Mesenchymal stem cell (in vitro differentiated cells and primary cell): ENCODE data around the gene MRM1.

Experiments used
- DNase-seq: peaks from one replicate; pipeline ENCODE4 v3.0.0-alpha.2; 2013
- H2AFZ ChIP-seq: one replicate; pipeline ENCODE4 v1.6.1; 2013; ENCODE audit warnings: low read depth, mild to moderate bottlenecking, control low read depth, inconsistent platforms, low read length, moderate library complexity
- H2AK5ac ChIP-seq: 2 replicates; pipeline ENCODE4 v1.6.1; 2013; ENCODE audit warnings: low read length, moderate library complexity, mild to moderate bottlenecking, inconsistent platforms; ENCODE audit not compliant: severe bottlenecking
- H2BK120ac ChIP-seq: one replicate; pipeline ENCODE4 v1.6.1; 2013; ENCODE audit warnings: low read depth, mild to moderate bottlenecking, inconsistent platforms, low read length, moderate library complexity
- H2BK12ac ChIP-seq, 2 experiments: one replicate each; pipeline ENCODE4 v1.6.1; 2013; ENCODE audit warnings: inconsistent platforms in 2 of 2, low read length in 2 of 2, mild to moderate bottlenecking in 2 of 2, moderate library complexity in 2 of 2, control low read depth in 1 of 2
- H2BK15ac ChIP-seq: one replicate; pipeline ENCODE4 v1.6.1; 2013; ENCODE audit warnings: mild to moderate bottlenecking, low read depth, inconsistent platforms; ENCODE audit not compliant: poor library complexity, severe bottlenecking
- H2BK5ac ChIP-seq: 2 replicates; pipeline ENCODE4 v1.6.1; 2013; ENCODE audit warnings: low read depth, mild to moderate bottlenecking, low read length, control low read depth, inconsistent platforms; ENCODE audit not compliant: poor library complexity, severe bottlenecking
- H3K14ac ChIP-seq, 2 experiments: one replicate each; pipeline ENCODE4 v1.6.1; 2013; ENCODE audit warnings: inconsistent platforms in 2 of 2, low read length in 2 of 2, control low read depth in 1 of 2, mild to moderate bottlenecking in 1 of 2, moderate library complexity in 1 of 2
- H3K18ac ChIP-seq, 2 experiments: one replicate each; pipeline ENCODE4 v1.6.1; 2013; ENCODE audit warnings: inconsistent platforms in 2 of 2, low read length in 2 of 2, control low read depth in 1 of 2, low read depth in 1 of 2, mild to moderate bottlenecking in 1 of 2
- H3K23ac ChIP-seq, 2 experiments: one replicate each; pipeline ENCODE4 v1.6.1; 2013; ENCODE audit warnings: inconsistent platforms in 2 of 2, low read length in 2 of 2, mild to moderate bottlenecking in 2 of 2, moderate library complexity in 2 of 2, control low read depth in 1 of 2
- H3K27ac ChIP-seq: 2 replicates; pipeline ENCODE4 v1.5.1; 2013; ENCODE audit warnings: mild to moderate bottlenecking, moderate library complexity, low read length, control low read depth, inconsistent platforms; ENCODE audit not compliant: poor library complexity, severe bottlenecking
- H3K27me3 ChIP-seq, 2 experiments: 2 replicates each; pipeline versions ENCODE4 v1.6.1 to v1.7.0; 2013; ENCODE audit warnings: low read length in 2 of 2, mild to moderate bottlenecking in 2 of 2, moderate library complexity in 2 of 2, control low read depth in 1 of 2, inconsistent platforms in 1 of 2; ENCODE audit not compliant: control insufficient read depth in 1 of 2, insufficient read depth in 1 of 2
- H3K36me3 ChIP-seq, 2 experiments: 2 replicates each; pipeline versions ENCODE4 v1.6.1 to v1.7.0; 2013; ENCODE audit warnings: low read length in 2 of 2, control low read depth in 1 of 2, inconsistent platforms in 1 of 2, low read depth in 1 of 2, mild to moderate bottlenecking in 1 of 2; ENCODE audit not compliant: insufficient read depth in 2 of 2, control insufficient read depth in 1 of 2
- H3K4ac ChIP-seq, 2 experiments: one replicate each; pipeline ENCODE4 v1.6.1; 2013; ENCODE audit warnings: inconsistent platforms in 2 of 2, low read length in 2 of 2, mild to moderate bottlenecking in 2 of 2, moderate library complexity in 2 of 2, control low read depth in 1 of 2, low read depth in 1 of 2
- H3K4me1 ChIP-seq: 2 replicates; pipeline ENCODE4 v1.6.1; 2013; ENCODE audit warnings: low read depth, low read length, control low read depth; ENCODE audit not compliant: control insufficient read depth, insufficient read depth
- H3K4me2 ChIP-seq: 2 replicates; pipeline ENCODE4 v1.6.1; 2013; ENCODE audit warnings: low read length, mild to moderate bottlenecking, inconsistent platforms; ENCODE audit not compliant: poor library complexity, severe bottlenecking
- H3K4me3 ChIP-seq, 2 experiments: 2 replicates each; pipeline versions ENCODE4 v1.5.1 to v1.7.0; 2013; ENCODE audit warnings: low read length in 2 of 2, mild to moderate bottlenecking in 2 of 2, control low read depth in 1 of 2, low read depth in 1 of 2; ENCODE audit not compliant: insufficient read depth in 1 of 2
- H3K79me1 ChIP-seq: replicated peaks from 2 replicates; pipeline ENCODE4 v1.6.1; 2013; ENCODE audit warnings: mild to moderate bottlenecking, control low read depth, low read length, inconsistent platforms; ENCODE audit not compliant: poor library complexity, severe bottlenecking
- H3K9ac ChIP-seq: 2 replicates; pipeline ENCODE4 v1.7.0; 2013; ENCODE audit warnings: mild to moderate bottlenecking, low read length, moderate library complexity
- H3K9me3 ChIP-seq: 2 replicates; pipeline ENCODE4 v1.7.0; 2013; ENCODE audit warnings: mild to moderate bottlenecking, low read length; ENCODE audit not compliant: control insufficient read depth
- H4K8ac ChIP-seq: one replicate; pipeline ENCODE4 v1.6.1; 2013; ENCODE audit warnings: inconsistent platforms, mild to moderate bottlenecking, low read length, moderate library complexity
- H4K91ac ChIP-seq: one replicate; pipeline ENCODE4 v1.6.1; 2013; ENCODE audit warnings: mild to moderate bottlenecking, low read length, inconsistent platforms
- WGBS: methylation state at CpG from one replicate; pipeline ENCODE4 v1.1.7; 2013; ENCODE audit warnings: mixed read lengths; 5-methylcytosine and 5-hydroxymethylcytosine counted together

MRM1 gene

GRCh38 chr17:36576793-36577192 is 24.6 kb upstream of the MRM1 start:
- no peak overlapping the region for H3K4ac ChIP-seq
- no peak overlapping the region for H3K14ac ChIP-seq
- no peak overlapping the region for H3K9ac ChIP-seq
- H3K23ac ChIP-seq: no peak overlapping the region
- H2BK120ac ChIP-seq: no peak overlapping the region
- no peak overlapping the region for H3K27ac ChIP-seq
- H3K9me3 ChIP-seq: no peaks in the 10 kb centered on the region
- no peak overlapping the region for H3K4me3 ChIP-seq
- peaks cover 3% of the 10 kb centered on the region for H3K4me1 ChIP-seq
- no peak overlapping the region for H2BK5ac ChIP-seq
- no peak overlapping the region for H2BK15ac ChIP-seq
- H2BK12ac ChIP-seq: no peak overlapping the region
- no peak overlapping the region for H4K8ac ChIP-seq
- no peak overlapping the region for H2AK5ac ChIP-seq
- H3K36me3 ChIP-seq: peaks cover 33 to 82% of the 10 kb centered on the region in 2 experiments
- H3K79me1 ChIP-seq: peaks cover 14% of the 10 kb centered on the region
- no peak overlapping the region for H2AFZ ChIP-seq
- DNase-seq: no peak
- H3K18ac ChIP-seq: no peak overlapping the region
- no peak overlapping the region for H4K91ac ChIP-seq
- no peaks in the 10 kb centered on the region for H3K27me3 ChIP-seq
- WGBS: 100% methylated on average over 2 of the region's 2 CpGs
- no peak overlapping the region for H3K4me2 ChIP-seq

GRCh38 chr17:36578671-36579070 is 22.7 kb upstream of the MRM1 start:
- H3K14ac ChIP-seq: no peak overlapping the region
- no peak overlapping the region for H3K9ac ChIP-seq
- no peak overlapping the region for H2AK5ac ChIP-seq
- H3K36me3 ChIP-seq: peaks cover 37 to 82% of the 10 kb centered on the region in 2 experiments
- no peaks in the 10 kb centered on the region for H3K27me3 ChIP-seq
- no peak overlapping the region for H3K23ac ChIP-seq
- no peak overlapping the region for H2BK120ac ChIP-seq
- no peak overlapping the region for H2BK5ac ChIP-seq
- no peak overlapping the region for H2AFZ ChIP-seq
- H3K18ac ChIP-seq: no peak overlapping the region
- peaks cover 3% of the 10 kb centered on the region for H3K4me1 ChIP-seq
- H3K4me2 ChIP-seq: no peak overlapping the region
- H3K27ac ChIP-seq: no peak overlapping the region
- no peak overlapping the region for H2BK12ac ChIP-seq
- H3K4ac ChIP-seq: no peak overlapping the region
- no peaks in the 10 kb centered on the region for H3K9me3 ChIP-seq
- no peak for DNase-seq
- H4K91ac ChIP-seq: no peak overlapping the region
- WGBS: 98% methylated on average over 2 of the region's 2 CpGs
- H4K8ac ChIP-seq: no peak overlapping the region
- peaks cover 14% of the 10 kb centered on the region for H3K79me1 ChIP-seq
- no peak overlapping the region for H2BK15ac ChIP-seq
- H3K4me3 ChIP-seq: no peak overlapping the region

- Histone ChIP-seq H2BK12ac (no peak overlapping the region), H3K27me3 (no peaks in the 10 kb centered on the region), H3K18ac (no peak overlapping the region), H2BK120ac (no peak overlapping the region), H4K91ac (no peak overlapping the region), H4K8ac (no peak overlapping the region), H3K27ac (no peak overlapping the region), H2AFZ (no peak overlapping the region), H3K4me1 (no peaks in the 10 kb centered on the region), H2BK15ac (no peak overlapping the region), H2BK5ac (no peak overlapping the region), H3K4me3 (no peak overlapping the region), H3K14ac (no peak overlapping the region), H3K79me1 (peaks cover 19% of the 10 kb centered on the region), H3K23ac (no peak overlapping the region), H3K9me3 (no peaks in the 10 kb centered on the region), H3K9ac (no peak overlapping the region), H3K36me3 (peaks cover 44 to 89% of the 10 kb centered on the region in 2 experiments), H2AK5ac (no peak overlapping the region), H3K4ac (no peak overlapping the region), H3K4me2 (no peak overlapping the region)
- WGBS: 80% methylated on average over 1 of the region's 1 CpG
- DNase-seq: no peak
These were observed 17.6 kb upstream of the MRM1 start for GRCh38 chr17:36583787-36584186.

- no peak overlapping the region for H3K18ac ChIP-seq
- H3K4ac ChIP-seq: no peak overlapping the region
- H3K9me3 ChIP-seq: no peaks in the 10 kb centered on the region
- H3K27ac ChIP-seq: no peak overlapping the region
- no peak overlapping the region for H3K9ac ChIP-seq
- H3K4me2 ChIP-seq: no peak overlapping the region
- H3K27me3 ChIP-seq: no peaks in the 10 kb centered on the region
- H4K91ac ChIP-seq: no peak overlapping the region
- H4K8ac ChIP-seq: no peak overlapping the region
- 90% methylated on average over 2 of the region's 2 CpGs for WGBS
- peaks cover 15% of the 10 kb centered on the region for H3K79me1 ChIP-seq
- no peak overlapping the region for H2BK12ac ChIP-seq
- H2BK5ac ChIP-seq: no peak overlapping the region
- H3K14ac ChIP-seq: no peak overlapping the region
- H3K23ac ChIP-seq: no peak overlapping the region
- H2BK120ac ChIP-seq: no peak overlapping the region
- H3K4me1 ChIP-seq: peaks cover under 1% of the 10 kb centered on the region
- H3K4me3 ChIP-seq: no peak overlapping the region
- no peak for DNase-seq
- no peak overlapping the region for H2BK15ac ChIP-seq
- no peak overlapping the region for H2AK5ac ChIP-seq
- peaks cover 34 to 96% of the 10 kb centered on the region in 2 experiments for H3K36me3 ChIP-seq
- H2AFZ ChIP-seq: no peak overlapping the region
These were observed 15.2 kb upstream of the MRM1 start for GRCh38 chr17:36586138-36586537.
